Measurements from ENCODE around the gene WDR77.

DNA sequence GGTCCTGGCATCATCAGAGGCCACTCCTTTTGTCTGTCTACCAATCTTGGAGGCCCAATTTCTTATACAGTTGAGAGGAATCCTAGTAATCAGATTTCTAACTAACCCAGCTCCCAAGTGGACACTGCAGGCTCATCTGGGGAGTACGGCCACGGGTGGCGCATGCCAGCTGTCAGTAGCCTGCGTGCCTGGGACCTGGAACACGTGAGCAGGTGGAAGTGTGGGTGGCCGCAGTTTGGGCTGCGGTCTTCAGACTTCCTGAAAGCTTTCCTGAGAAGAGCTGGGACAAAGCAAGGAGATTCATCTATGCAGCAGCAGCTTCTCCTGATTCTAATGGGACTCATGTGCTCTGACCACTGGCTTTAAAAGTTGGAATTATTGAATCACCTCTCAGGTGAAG lies 42.0 kb upstream of the WDR77 start:
- TF ChIP-seq POLR2AphosphoS5 (IDR thresholded peaks at IDR 0.05; ENCODE audit: low read depth, low read length) (no peak), POLR2A (IDR thresholded peaks at IDR 0.05; ENCODE audit: low read depth, low read length) (no peak), POU2F2 (IDR thresholded peaks at IDR 0.05; ENCODE audit: low read depth, low read length) (no peak), TAF1 (IDR thresholded peaks at IDR 0.05; ENCODE audit: low read depth, low read length) (no peak), SPI1 (IDR thresholded peaks at IDR 0.05; ENCODE audit: low read depth, low read length) (no peak)

Data from GM12891 (cell line).